Activated T-helper 1 cell treated with anti-CD3 and anti-CD28 coated beads, Interleukin-2, amount 50 U/mL, for 16 hours (primary cell): ENCODE data around the gene DENR.

Experiments used
- DNase-seq, 2 donors: peaks; one replicate each; pipeline ENCODE4 v3.0.0-alpha.2; 2020; ENCODE audit warnings: low read depth in 1 of 2, low spot score in 1 of 2

The DENR gene

GRCh38 chr12:122813310-122813713, 60.7 kb downstream of the DENR start:
- no peak for DNase-seq

GRCh38 chr12:122819209-122819785, 66.7 kb downstream of the DENR start:
- DNase-seq, result no peak

GRCh38 chr12:122820138-122820537, 67.5 kb downstream of the DENR start:
- DNase-seq, result no peak
